K562 (cell line): ENCODE results near the gene RERE. TPM values are rescaled to one million over a fixed set of nuclear protein-coding genes. Genes with fewer than 3 reads are reported as not detected.

Source experiments
- ATAC-seq: fragments of 200-7000 bp; cut with Tn5 transposase; 3 replicates; pipeline ENCODE4 v1.9.1; 2020; ENCODE audit warnings: moderate library complexity
- BruUV-seq: library from RNA; stranded (reverse); fragments of 400-500 nt; replicated peaks from 2 replicates; lab custom pipeline; 2021; lab: Mats Ljungman, UMichigan
- CTCF ChIA-PET: fragments of 300-600 bp; formaldehyde crosslinking; extraction: SDS; loops from one replicate; lab custom pipeline; 2021; ENCODE audit warnings: low intra/inter-chr PET ratio; lab: Yijun Ruan, JAX
- POLR2A ChIA-PET: fragments of 300-600, 350-650 bp; sonication (Branson Sonifier 250); formaldehyde crosslinking; extraction: SDS; loops from one replicate; lab custom pipeline; 2021; ENCODE audit warnings: antibody characterized with exemption, inconsistent platforms; lab: Yijun Ruan, JAX
- DNase-seq, 4 experiments: peaks; one replicate each; pipeline versions ENCODE4 v3.0.0 to v3.0.0-alpha.2; 2011 to 2018; ENCODE audit warnings: low spot score in 3 of 4, mixed read lengths in 3 of 4; ENCODE audit errors: extremely low read depth in 1 of 4
- FAIRE-seq: peaks from 2 replicates; lab custom pipeline; 2011; peaks lifted over from hg19 to GRCh38; lab: Jason Lieb, UNC
- H2AFZ ChIP-seq: 2 replicates; pipeline ENCODE4 v1.6.0; 2011; ENCODE audit warnings: low read depth, low read length, control low read depth, inconsistent platforms
- H3K27ac ChIP-seq: fragments of 200-600 bp; 3 replicates; pipeline ENCODE4 v1.8.0; 2011; ENCODE audit warnings: low read depth, mild to moderate bottlenecking, control low read depth, inconsistent platforms, low read length, moderate library complexity, mixed read lengths; ENCODE audit errors: extremely low read depth
- H3K27me3 ChIP-seq, 2 experiments: fragments of 300-600 bp in 1 of 2; 2 replicates in 1 of 2; 3 replicates in 1 of 2; pipeline versions ENCODE4 v1.6.0 to v1.8.0; 2011; ENCODE audit warnings: inconsistent platforms in 2 of 2, low read length in 2 of 2, mild to moderate bottlenecking in 1 of 2, mixed read lengths in 1 of 2, moderate library complexity in 1 of 2; ENCODE audit not compliant: control insufficient read depth in 2 of 2, insufficient read depth in 2 of 2
- H3K36me3 ChIP-seq: fragments of 300-600 bp; 3 replicates; pipeline ENCODE4 v1.8.0; 2011; ENCODE audit warnings: mild to moderate bottlenecking, low read length, inconsistent platforms; ENCODE audit not compliant: control insufficient read depth, insufficient read depth
- H3K4me1 ChIP-seq, 2 experiments: fragments of 200-600 bp in 1 of 2; replicated peaks in 1 of 2; 2 replicates in 1 of 2; 3 replicates in 1 of 2; pipeline versions ENCODE4 v1.5.1 to v1.8.0; 2011; ENCODE audit warnings: inconsistent platforms in 2 of 2, low read length in 2 of 2, mild to moderate bottlenecking in 1 of 2, mixed read lengths in 1 of 2, moderate library complexity in 1 of 2; ENCODE audit not compliant: control insufficient read depth in 2 of 2, insufficient read depth in 2 of 2
- H3K4me2 ChIP-seq: 2 replicates; pipeline ENCODE4 v1.6.1; 2011; ENCODE audit warnings: low read length, control low read depth, inconsistent platforms, mixed read lengths; ENCODE audit not compliant: insufficient read depth
- H3K4me3 ChIP-seq: fragments of 200-600 bp; sonication (generic), shearing (Covaris generic); 2 replicates; pipeline ENCODE4 v1.5.1; 2016; ENCODE audit warnings: control low read depth, inconsistent platforms
- H3K79me2 ChIP-seq: fragments of 200-600 bp; 3 replicates; pipeline ENCODE4 v1.8.0; 2011; ENCODE audit warnings: low read length, inconsistent platforms; ENCODE audit not compliant: control insufficient read depth, insufficient read depth
- H3K9ac ChIP-seq, 2 experiments: 2 replicates each; pipeline versions ENCODE4 v1.6.0 to v1.6.1; 2011; ENCODE audit warnings: low read depth in 2 of 2, low read length in 2 of 2, control low read depth in 1 of 2, inconsistent platforms in 1 of 2, mild to moderate bottlenecking in 1 of 2, mixed read lengths in 1 of 2; ENCODE audit not compliant: insufficient read depth in 1 of 2
- H3K9me1 ChIP-seq: one replicate; pipeline ENCODE4 v1.6.0; 2011; ENCODE audit warnings: inconsistent platforms, mild to moderate bottlenecking, low read length, moderate library complexity; ENCODE audit not compliant: control insufficient read depth, insufficient read depth
- H3K9me3 ChIP-seq: replicated peaks from 2 replicates; pipeline ENCODE4 v1.5.1; 2011; ENCODE audit warnings: low read depth, low read length, inconsistent platforms; ENCODE audit not compliant: control insufficient read depth, insufficient read depth
- H4K20me1 ChIP-seq: replicated peaks from 2 replicates; pipeline ENCODE4 v1.6.1; 2011; ENCODE audit warnings: low read length, inconsistent platforms, mixed read lengths; ENCODE audit not compliant: control insufficient read depth, insufficient read depth
- ATF4 ChIP-seq: fragments of 450-650 bp; formaldehyde crosslinking; IDR thresholded peaks from 2 replicates; pipeline ENCODE4 v1.4.0; 2022; ENCODE audit warnings: mild to moderate bottlenecking, moderate library complexity
- ERF ChIP-seq: fragments of 450-650 bp; formaldehyde crosslinking; IDR thresholded peaks from 2 replicates; pipeline ENCODE4 v1.4.0; 2020; ENCODE audit warnings: mild to moderate bottlenecking, mixed read lengths
- HBP1 ChIP-seq: fragments of 450-650 bp; formaldehyde crosslinking; IDR thresholded peaks from 2 replicates; pipeline ENCODE4 v1.4.0; 2022; ENCODE audit warnings: missing genetic modification characterization
- HMGN3 ChIP-seq: IDR thresholded peaks from 2 replicates; pipeline ENCODE4 v1.6.1; 2011; ENCODE audit warnings: borderline replicate concordance, low read depth, mild to moderate bottlenecking, mixed read lengths, low read length; ENCODE audit not compliant: insufficient read length; ENCODE audit errors: extremely low read depth
- MLLT1 ChIP-seq, 2 experiments: fragments of 450-650 bp; IDR thresholded peaks; 2 replicates each; pipeline ENCODE4 v1.6.1; 2016
- PHB ChIP-seq: fragments of 250-450 bp; sonication (Bioruptor Pico); IDR thresholded peaks from 2 replicates; pipeline ENCODE4 v1.5.0; 2021
- SFPQ ChIP-seq: fragments of 200-400 bp; formaldehyde crosslinking; IDR thresholded peaks from 2 replicates; pipeline ENCODE4 v1.6.1; 2017; ENCODE audit warnings: mild to moderate bottlenecking, low read depth, low read length, moderate library complexity
- ZEB2 ChIP-seq: fragments of 450-650 bp; IDR thresholded peaks from 2 replicates; pipeline ENCODE4 v1.6.1; 2016
- ZFP36 ChIP-seq: fragments of 150-350 bp; IDR thresholded peaks from 2 replicates; pipeline ENCODE4 v1.6.1; 2018; ENCODE audit warnings: low read length, low read depth; ENCODE audit not compliant: partially characterized antibody
- ZNF316 ChIP-seq: fragments of 450-650 bp; IDR thresholded peaks from 2 replicates; pipeline ENCODE4 v1.6.1; 2016
- ZNF57 ChIP-seq: fragments of 450-650 bp; formaldehyde crosslinking; IDR thresholded peaks from 2 replicates; pipeline ENCODE4 v1.4.0; 2020; ENCODE audit warnings: mild to moderate bottlenecking, moderate library complexity
- ZNF695 ChIP-seq: fragments of 450-650 bp; formaldehyde crosslinking; IDR thresholded peaks from 2 replicates; pipeline ENCODE4 v1.4.0; 2020; ENCODE audit warnings: mild to moderate bottlenecking, moderate library complexity
- ZNF766 ChIP-seq: fragments of 200-800 bp; sonication (Bioruptor generic); conservative IDR thresholded peaks from 2 replicates; pipeline ENCODE4 v1.6.1; 2016; ENCODE audit warnings: missing genetic modification characterization, missing compliant biosample characterization
- WGBS: fragments of 100-300 bp; shearing (Covaris generic); methylation state at CpG from one replicate; pipeline ENCODE4 v1.1.6; 2016; ENCODE audit warnings: low coverage, mixed read lengths; ENCODE audit not compliant: insufficient coverage; ENCODE audit errors: missing lambda C conversion rate; 5-methylcytosine and 5-hydroxymethylcytosine counted together
- in situ Hi-C: fragments of 300-500 bp; cut with MboI; formaldehyde crosslinking; loops from 4 replicates; pipeline ENCODE4 v1.15.0; 2018; ENCODE audit warnings: inconsistent platforms, mixed read lengths
- intact Hi-C: fragments of 100-400 bp; cut with micrococcal nuclease; formaldehyde crosslinking; loops from 2 replicates; pipeline ENCODE4 v1.14.2; 2022
- polyA plus RNA-seq, 8 experiments: library from polyadenylated mRNA; depleted of rRNA in 4 of 8; stranded (reverse) in 5 of 8; unstranded in 3 of 8; fragments of >200 nt; fragmentation: Nextera tagmentation in 2 of 8; fragmentation: Illumina TruSeq in 1 of 8; extraction: Ambion mirVana in 2 of 8; extraction: Trizol in 1 of 8; gene quantifications; 2 replicates each; pipeline versions ENCODE4 v1.2.1 to v1.2.3, GENCODE V29; 2011 to 2014; ENCODE audit warnings: inconsistent platforms in 1 of 8, missing spikeins in 1 of 8
- total RNA-seq, 7 experiments: library from RNA; depleted of rRNA in 6 of 7; stranded (reverse); fragments of >200 nt in 6 of 7; fragmentation: Illumina TruSeq in 2 of 7; extraction: Trizol in 2 of 7; gene quantifications; 2 replicates each; pipeline versions ENCODE4 v1.2.1 to v1.2.3, GENCODE V29; 2011 to 2021; ENCODE audit warnings: low replicate concordance in 1 of 7
- TF ChIP-seq, protein P1 (sequence below): fragments of 250-450 bp; sonication (Bioruptor Pico); IDR thresholded peaks from 2 replicates; pipeline ENCODE4 v1.8.0; 2022; ENCODE audit warnings: moderate library complexity, mild to moderate bottlenecking, inconsistent platforms

The RERE gene
- total and polyA plus RNA-seq, 9 of the 15 experiments (the other 6 are each of a cell fraction or from before 2014, with no cell fraction given): 3.0 to 51.5 (median 13.4) TPM

- H3K4me2 ChIP-seq: no peak overlapping the region
- no peak overlapping the region for H3K4me3 ChIP-seq
- H3K9me3 ChIP-seq: no peaks in the 10 kb centered on the region
- FAIRE-seq: peak; percentile 65
- H2AFZ ChIP-seq: no peak overlapping the region
- peaks cover 4% of the 10 kb centered on the region; the same call in 1 of the 2 replicates for H4K20me1 ChIP-seq
- peaks cover 0 to 11% of the 10 kb centered on the region in 2 experiments; a peak in 1 of 5 replicates for H3K4me1 ChIP-seq
- ChIA-PET POLR2A (interaction anchor here (0.6 to 1.4 kb wide), 2 partner anchors 12 to 780 kb away, joined by 3 to 5 read pairs; no protein-coding TSS in a partner anchor), CTCF (no interaction called here)
- 86% methylated on average over 5 of the region's 5 CpGs for WGBS
- no peak for ATAC-seq
- intact Hi-C loops: no loop called here
- peaks cover 24% of the 10 kb centered on the region for H3K36me3 ChIP-seq
- no peaks in the 10 kb centered on the region for H3K79me2 ChIP-seq
- H3K9ac ChIP-seq: no peak overlapping the region; a peak in 1 of 4 replicates
- in situ Hi-C loops: no loop called here
- BruUV-seq: no TSS peak
- no peak overlapping the region for H3K27ac ChIP-seq
- no peaks in the 10 kb centered on the region for H3K9me1 ChIP-seq
- DNase-seq: no peak
- no peaks in the 10 kb centered on the region for H3K27me3 ChIP-seq
- TF ChIP-seq ZFP36: no peak
- no peak for TF ChIP-seq PHB (CRISPR knock-in tag)
- no peak for TF ChIP-seq ZNF57
- TF ChIP-seq ZNF766: no peak
- no peak for TF ChIP-seq ZNF695
- TF ChIP-seq SFPQ: no peak
- TF ChIP-seq ERF (CRISPR knock-in tag): no peak
- no peak for TF ChIP-seq HBP1
- TF ChIP-seq ZNF316: no peak
- TF ChIP-seq MLLT1 (IDR thresholded peaks at IDR 0.05): no peak
- TF ChIP-seq HMGN3: no peak
- TF ChIP-seq, protein P1, sequence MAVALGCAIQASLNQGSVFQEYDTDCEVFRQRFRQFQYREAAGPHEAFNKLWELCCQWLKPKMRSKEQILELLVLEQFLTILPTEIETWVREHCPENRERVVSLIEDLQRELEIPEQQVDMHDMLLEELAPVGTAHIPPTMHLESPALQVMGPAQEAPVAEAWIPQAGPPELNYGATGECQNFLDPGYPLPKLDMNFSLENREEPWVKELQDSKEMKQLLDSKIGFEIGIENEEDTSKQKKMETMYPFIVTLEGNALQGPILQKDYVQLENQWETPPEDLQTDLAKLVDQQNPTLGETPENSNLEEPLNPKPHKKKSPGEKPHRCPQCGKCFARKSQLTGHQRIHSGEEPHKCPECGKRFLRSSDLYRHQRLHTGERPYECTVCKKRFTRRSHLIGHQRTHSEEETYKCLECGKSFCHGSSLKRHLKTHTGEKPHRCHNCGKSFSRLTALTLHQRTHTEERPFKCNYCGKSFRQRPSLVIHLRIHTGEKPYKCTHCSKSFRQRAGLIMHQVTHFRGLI (CRISPR knock-in tag): no peak
- no peak for TF ChIP-seq ATF4 (CRISPR knock-in tag)
- TF ChIP-seq ZEB2: no peak
Observed at GRCh38 chr1:8368956-8369639, 448.3 kb downstream of the RERE start.
